Uterus (tissue), 4 donors: ENCODE results near the gene RNU7-1. TPM values are rescaled to one million over a fixed set of nuclear protein-coding genes. Genes with fewer than 3 reads are reported as not detected.

Source experiments
- DNase-seq, 2 donors: peaks; one replicate each; pipeline ENCODE4 v3.0.0-alpha.2; 2019 to 2020
- H3K27ac ChIP-seq, 2 donors: fragments of 200-600 bp; sonication (generic); 1 replicate in 1 of 2; 2 replicates in 1 of 2; pipeline ENCODE4 v1.5.1; 2016 to 2018
- H3K27me3 ChIP-seq, 2 donors: fragments of 200-600 bp; sonication (generic); one replicate each; pipeline ENCODE4 v1.5.1; 2018 to 2019; ENCODE audit warnings: control low read depth in 1 of 2
- H3K36me3 ChIP-seq, 2 donors: fragments of 200-600 bp; sonication (generic); one replicate each; pipeline ENCODE4 v1.5.1; 2019; ENCODE audit warnings: control low read depth in 1 of 2
- H3K4me1 ChIP-seq, 2 donors: fragments of 200-600 bp; sonication (generic); one replicate each; pipeline ENCODE4 v1.5.1; 2018 to 2019; ENCODE audit warnings: control low read depth in 1 of 2
- H3K4me3 ChIP-seq, 2 donors: fragments of 200-600 bp; sonication (generic); 1 replicate in 1 of 2; 2 replicates in 1 of 2; pipeline ENCODE4 v1.5.1; 2018 to 2019; ENCODE audit warnings: mild to moderate bottlenecking in 1 of 2
- H3K9me3 ChIP-seq, 2 donors: fragments of 200-600 bp; sonication (generic); one replicate each; pipeline ENCODE4 v1.5.1; 2019; ENCODE audit warnings: control low read depth in 1 of 2
- CTCF ChIP-seq, 4 experiments: fragments of 200-600 bp in 2 of 4; fragments of 450-650 bp in 2 of 4; sonication (generic) in 2 of 4; IDR thresholded peaks; one replicate each; pipeline ENCODE4 v1.5.1; 2016 to 2019; ENCODE audit warnings: antibody characterized with exemption in 4 of 4, mild to moderate bottlenecking in 2 of 4, moderate library complexity in 1 of 4
- POLR2A ChIP-seq, 2 donors: fragments of 450-650 bp; IDR thresholded peaks; one replicate each; pipeline ENCODE4 v1.6.1; 2016; ENCODE audit warnings: antibody characterized with exemption in 2 of 2, mild to moderate bottlenecking in 1 of 2, moderate library complexity in 1 of 2
- intact Hi-C: fragments of 100-400 bp; cut with DNase I; formaldehyde crosslinking; loops from one replicate; pipeline ENCODE4 v1.15.1; 2023; ENCODE audit warnings: low total_unique reads
- total RNA-seq, 4 donors: library from RNA; depleted of rRNA in 3 of 4; stranded (reverse); fragments of >200 nt in 3 of 4; gene quantifications; one replicate each; pipeline versions ENCODE4 v1.1.0 to v1.2.4, GENCODE V29; 2014 to 2023
- donor health status: DM: yes; HTN: yes; CAD: no.

The RNU7-1 gene
- total RNA-seq, 4 donors from 2014 or later: not detected

- DNase-seq: no peak
- TF ChIP-seq POLR2A (IDR thresholded peaks at IDR 0.05) (no peak), CTCF (IDR thresholded peaks at IDR 0.05) (no peak)
- intact Hi-C loops: no loop called here
- Histone ChIP-seq H3K4me3 (no peak overlapping the region), H3K27ac (no peak overlapping the region), H3K9me3 (no peaks in the 10 kb centered on the region), H3K4me1 (peaks cover 7 to 15% of the 10 kb centered on the region in 2 donors), H3K27me3 (no peaks in the 10 kb centered on the region), H3K36me3 (no peaks in the 10 kb centered on the region)
These were observed 24.1 kb downstream of the RNU7-1 start for GRCh38 chr12:6967651-6968100.

- H3K27me3 ChIP-seq: no peaks in the 10 kb centered on the region
- peaks cover 7 to 15% of the 10 kb centered on the region in 2 donors for H3K4me1 ChIP-seq
- intact Hi-C loops: no loop called here
- H3K9me3 ChIP-seq: no peaks in the 10 kb centered on the region
- no peak for TF ChIP-seq CTCF (IDR thresholded peaks at IDR 0.05)
- TF ChIP-seq POLR2A (IDR thresholded peaks at IDR 0.05): no peak
- no peak overlapping the region for H3K27ac ChIP-seq
- no peaks in the 10 kb centered on the region for H3K36me3 ChIP-seq
- no peak for DNase-seq
- H3K4me3 ChIP-seq: no peak overlapping the region
These were observed 24.8 kb downstream of the RNU7-1 start for GRCh38 chr12:6968426-6968825.

GRCh38 chr12:6970096-6970527 lies 26.5 kb downstream of the RNU7-1 start:
- H3K9me3 ChIP-seq: no peaks in the 10 kb centered on the region
- H3K4me1 ChIP-seq: peaks cover 7 to 12% of the 10 kb centered on the region in 2 donors
- peak overlapping the region; percentile 88 to 89 for H3K27ac ChIP-seq
- H3K36me3 ChIP-seq: no peaks in the 10 kb centered on the region
- intact Hi-C loops: no loop called here
- H3K4me3 ChIP-seq: peak overlapping the region; percentile 76 to 93
- TF ChIP-seq CTCF (IDR thresholded peaks at IDR 0.05) (no peak), POLR2A (IDR thresholded peaks at IDR 0.05) (no peak)
- DNase-seq: peak in 1 of 2 donors; percentile 65
- H3K27me3 ChIP-seq: no peaks in the 10 kb centered on the region

- no peaks in the 10 kb centered on the region for H3K9me3 ChIP-seq
- no peaks in the 10 kb centered on the region for H3K36me3 ChIP-seq
- H3K27me3 ChIP-seq: no peaks in the 10 kb centered on the region
- intact Hi-C loops: no loop called here
- no peak overlapping the region for H3K4me3 ChIP-seq
- TF ChIP-seq POLR2A (IDR thresholded peaks at IDR 0.05) (no peak), CTCF (IDR thresholded peaks at IDR 0.05) (no peak)
- peaks cover 2 to 7% of the 10 kb centered on the region in 2 donors for H3K4me1 ChIP-seq
- no peak overlapping the region for H3K27ac ChIP-seq
- DNase-seq: no peak
These were observed 30.6 kb downstream of the RNU7-1 start for GRCh38 chr12:6974180-6974579.

- DNase-seq: no peak
- no peak overlapping the region for H3K4me3 ChIP-seq
- intact Hi-C loops: no loop called here
- H3K27me3 ChIP-seq: no peaks in the 10 kb centered on the region
- H3K4me1 ChIP-seq: no peaks in the 10 kb centered on the region
- no peak for TF ChIP-seq CTCF (IDR thresholded peaks at IDR 0.05)
- no peak for TF ChIP-seq POLR2A (IDR thresholded peaks at IDR 0.05)
- H3K36me3 ChIP-seq: no peaks in the 10 kb centered on the region
- no peak overlapping the region for H3K27ac ChIP-seq
- H3K9me3 ChIP-seq: no peaks in the 10 kb centered on the region
These were observed 31.8 kb downstream of the RNU7-1 start for GRCh38 chr12:6975297-6976032.
